Keratinocyte (primary cell): ENCODE results near the gene VN1R2. TPM values are rescaled to one million over a fixed set of nuclear protein-coding genes. Genes with fewer than 3 reads are reported as not detected.

Source experiments
- DNase-seq: peaks from one replicate; pipeline ENCODE4 v3.0.0-alpha.2; 2011; ENCODE audit warnings: low read depth, missing footprints, low spot score
- FAIRE-seq: peaks from 2 replicates; lab custom pipeline; 2011; peaks lifted over from hg19 to GRCh38; lab: Jason Lieb, UNC
- H2AFZ ChIP-seq: 2 replicates; pipeline ENCODE4 v1.6.0; 2012; ENCODE audit warnings: low read length, control low read depth, inconsistent platforms; ENCODE audit not compliant: control insufficient read depth
- H3K27ac ChIP-seq: 2 replicates; pipeline ENCODE4 v1.5.1; 2011; ENCODE audit warnings: low read length; ENCODE audit not compliant: control insufficient read depth, insufficient read depth
- H3K27me3 ChIP-seq: 3 replicates; pipeline ENCODE4 v1.6.0; 2011; ENCODE audit warnings: low read length; ENCODE audit not compliant: control insufficient read depth, insufficient read depth; ENCODE audit errors: extremely low read depth
- H3K36me3 ChIP-seq, 2 experiments: 2 replicates in 1 of 2; 3 replicates in 1 of 2; pipeline ENCODE4 v1.5.1; 2011; ENCODE audit warnings: low read length in 2 of 2, mild to moderate bottlenecking in 1 of 2; ENCODE audit not compliant: control insufficient read depth in 2 of 2, insufficient read depth in 2 of 2; ENCODE audit errors: extremely low read depth in 1 of 2
- H3K4me1 ChIP-seq: 3 replicates; pipeline ENCODE4 v1.5.1; 2011; ENCODE audit warnings: low read length; ENCODE audit not compliant: control insufficient read depth, insufficient read depth; ENCODE audit errors: extremely low read depth
- H3K4me2 ChIP-seq: 3 replicates; pipeline ENCODE4 v1.6.0; 2011; ENCODE audit warnings: low read depth, low read length; ENCODE audit not compliant: control insufficient read depth, insufficient read depth; ENCODE audit errors: extremely low read depth
- H3K4me3 ChIP-seq, 3 experiments: fragments of 200-600 bp in 1 of 3; sonication (generic) in 1 of 3; 2 replicates in 2 of 3; 3 replicates in 1 of 3; pipeline ENCODE4 v1.5.1; 2011 to 2016; ENCODE audit warnings: low read length in 3 of 3, mild to moderate bottlenecking in 3 of 3, control low read depth in 2 of 3, inconsistent platforms in 1 of 3, low read depth in 1 of 3, mixed read lengths in 1 of 3, mixed run types in 1 of 3, moderate library complexity in 1 of 3; ENCODE audit not compliant: control insufficient read depth in 2 of 3, insufficient read depth in 2 of 3; ENCODE audit errors: extremely low read depth in 1 of 3
- H3K79me2 ChIP-seq: 2 replicates; pipeline ENCODE4 v1.6.0; 2012; ENCODE audit warnings: low read length; ENCODE audit not compliant: control insufficient read depth, insufficient read depth
- H3K9ac ChIP-seq: 3 replicates; pipeline ENCODE4 v1.6.0; 2011; ENCODE audit warnings: low read length; ENCODE audit not compliant: control insufficient read depth, insufficient read depth; ENCODE audit errors: extremely low read depth
- H3K9me1 ChIP-seq: 3 replicates; pipeline ENCODE4 v1.6.0; 2011; ENCODE audit warnings: low read length; ENCODE audit not compliant: control insufficient read depth, insufficient read depth; ENCODE audit errors: extremely low read depth
- H3K9me3 ChIP-seq: 2 replicates; pipeline ENCODE4 v1.5.1; 2012; ENCODE audit warnings: low read depth, low read length; ENCODE audit not compliant: control insufficient read depth
- H4K20me1 ChIP-seq: 3 replicates; pipeline ENCODE4 v1.6.0; 2011; ENCODE audit warnings: low read length; ENCODE audit not compliant: control insufficient read depth, insufficient read depth; ENCODE audit errors: extremely low read depth
- CTCF ChIP-seq, 3 experiments: IDR thresholded peaks in 1 of 3; conservative IDR thresholded peaks in 1 of 3; optimal IDR thresholded peaks in 1 of 3; 2 replicates in 2 of 3; 3 replicates in 1 of 3; pipeline versions ENCODE3 to v1.5.1; 2011; ENCODE audit warnings: low read length in 3 of 3, mild to moderate bottlenecking in 3 of 3, moderate library complexity in 2 of 3, control low read depth in 1 of 3, inconsistent platforms in 1 of 3; ENCODE audit not compliant: insufficient read depth in 2 of 3; ENCODE audit errors: extremely low read depth in 1 of 3
- EZH2 ChIP-seq: IDR thresholded peaks from one replicate; pipeline ENCODE4 v1.6.1; 2012; ENCODE audit warnings: inconsistent platforms, mild to moderate bottlenecking, low read length, moderate library complexity
- dilution Hi-C: fragments of 300-500 bp; cut with MboI; formaldehyde crosslinking; loops from one replicate; pipeline ENCODE4 v1.7.0; 2020; ENCODE audit warnings: low sequenced_read_pairs; ENCODE audit not compliant: extremely low pct_ligation_motif_present
- polyA plus RNA-seq, 5 experiments: library from polyadenylated mRNA; depleted of rRNA in 3 of 5; stranded (reverse) in 3 of 5; stranded (forward) in 1 of 5; unstranded in 1 of 5; fragments of >200 nt; gene quantifications; 1 replicate in 1 of 5; 2 replicates in 3 of 5; 3 replicates in 1 of 5; pipeline versions ENCODE4 v1.2.1 to v1.2.3, GENCODE V29; 2011 to 2012; ENCODE audit warnings: missing spikeins in 2 of 5, low read depth in 1 of 5, low replicate concordance in 1 of 5

VN1R2 gene
- polyA plus RNA-seq, 1 donor (not counting 4 experiments of a cell fraction or from before 2014, with no cell fraction given), result not detected

GRCh38 chr19:53237114-53237777, 20.8 kb upstream of the VN1R2 start:
- TF ChIP-seq CTCF (optimal IDR thresholded peaks at IDR 0.05 in 1 of 3, IDR thresholded peaks at IDR 0.05 in 1 of 3, conservative IDR thresholded peaks at IDR 0.05 in 1 of 3; ENCODE audit: extremely low read depth in 1 of 3, insufficient read depth in 2 of 3, low read length in 3 of 3), result no peak
- TF ChIP-seq EZH2, result no peak
- Histone ChIP-seq H3K9me3 (peaks cover 19% of the 10 kb centered on the region), H3K27me3 (no peaks in the 10 kb centered on the region), H3K79me2 (no peaks in the 10 kb centered on the region), H3K9me1 (no peaks in the 10 kb centered on the region), H3K4me2 (no peak overlapping the region), H3K4me1 (no peaks in the 10 kb centered on the region), H3K9ac (no peak overlapping the region), H3K36me3 (peaks cover 0 to 7% of the 10 kb centered on the region in 2 experiments), H2AFZ (no peak overlapping the region), H3K27ac (no peak overlapping the region), H3K4me3 (no peak overlapping the region), H4K20me1 (no peaks in the 10 kb centered on the region)
- dilution Hi-C loops, result no loop called here
- FAIRE-seq (no peak), DNase-seq (no peak)

- Histone ChIP-seq H3K36me3 (peaks cover 0 to 5% of the 10 kb centered on the region in 2 experiments), H3K9me3 (peaks cover 7% of the 10 kb centered on the region), H3K79me2 (no peaks in the 10 kb centered on the region), H3K27me3 (no peaks in the 10 kb centered on the region), H3K9me1 (no peaks in the 10 kb centered on the region), H3K9ac (no peak overlapping the region), H2AFZ (no peak overlapping the region), H3K4me2 (no peak overlapping the region), H3K4me3 (no peak overlapping the region), H3K27ac (no peak overlapping the region), H4K20me1 (no peaks in the 10 kb centered on the region), H3K4me1 (no peaks in the 10 kb centered on the region)
- no peak for DNase-seq
- no peak for FAIRE-seq
- TF ChIP-seq EZH2, result no peak
- no peak for TF ChIP-seq CTCF (optimal IDR thresholded peaks at IDR 0.05 in 1 of 3, IDR thresholded peaks at IDR 0.05 in 1 of 3, conservative IDR thresholded peaks at IDR 0.05 in 1 of 3; ENCODE audit: extremely low read depth in 1 of 3, insufficient read depth in 2 of 3, low read length in 3 of 3)
- dilution Hi-C loops, result no loop called here
These were observed 11.6 kb upstream of the VN1R2 start for GRCh38 chr19:53246498-53246897.
